Liver (tissue), 9 donors: Measurements from ENCODE around the gene DOCK1. TPM values are rescaled to one million over a fixed set of nuclear protein-coding genes. Genes with fewer than 3 reads are reported as not detected.

Experiments used
- DNase-seq: peaks from one replicate; pipeline ENCODE4 v3.0.0-alpha.2; 2017; ENCODE audit warnings: low spot score
- H3K27ac ChIP-seq, 2 donors: one replicate each; pipeline ENCODE4 v1.7.0; 2013; ENCODE audit warnings: inconsistent platforms in 2 of 2, low read length in 2 of 2, control low read depth in 1 of 2, low read depth in 1 of 2, mild to moderate bottlenecking in 1 of 2
- H3K27me3 ChIP-seq, 4 donors: one replicate each; pipeline versions ENCODE4 v1.6.1 to v1.7.0; 2013; ENCODE audit warnings: low read length in 3 of 4, inconsistent platforms in 1 of 4, mild to moderate bottlenecking in 1 of 4, moderate library complexity in 1 of 4; ENCODE audit not compliant: control insufficient read depth in 4 of 4, insufficient read depth in 4 of 4
- H3K36me3 ChIP-seq, 4 donors: one replicate each; pipeline versions ENCODE4 v1.6.1 to v1.7.0; 2013; ENCODE audit warnings: low read length in 3 of 4, mild to moderate bottlenecking in 3 of 4, low read depth in 1 of 4, moderate library complexity in 1 of 4; ENCODE audit not compliant: control insufficient read depth in 4 of 4, insufficient read depth in 3 of 4
- H3K4me1 ChIP-seq, 4 donors: one replicate each; pipeline versions ENCODE4 v1.6.1 to v1.7.0; 2013; ENCODE audit warnings: low read length in 3 of 4, mild to moderate bottlenecking in 3 of 4, moderate library complexity in 1 of 4; ENCODE audit not compliant: control insufficient read depth in 4 of 4, insufficient read depth in 4 of 4
- H3K4me3 ChIP-seq, 3 donors: one replicate each; pipeline versions ENCODE4 v1.6.1 to v1.7.0; 2013; ENCODE audit warnings: low read length in 3 of 3, control low read depth in 1 of 3, low read depth in 1 of 3, mild to moderate bottlenecking in 1 of 3
- H3K9ac ChIP-seq, 2 donors: one replicate each; pipeline ENCODE4 v1.7.0; 2013; ENCODE audit warnings: low read length in 2 of 2, mild to moderate bottlenecking in 2 of 2, moderate library complexity in 2 of 2, control low read depth in 1 of 2, low read depth in 1 of 2
- H3K9me3 ChIP-seq, 4 donors: one replicate each; pipeline versions ENCODE4 v1.6.1 to v1.7.0; 2013; ENCODE audit warnings: low read length in 3 of 4; ENCODE audit not compliant: control insufficient read depth in 4 of 4
- EGR1 ChIP-seq, 2 donors: IDR thresholded peaks; 2 replicates each; pipeline ENCODE4 v1.6.1; 2016 to 2018; ENCODE audit warnings: antibody characterized with exemption in 2 of 2, low read depth in 2 of 2
- FOXA1 ChIP-seq: IDR thresholded peaks from 2 replicates; pipeline ENCODE4 v1.6.1; 2016; ENCODE audit warnings: antibody characterized with exemption
- FOXA2 ChIP-seq: IDR thresholded peaks from 2 replicates; pipeline ENCODE4 v1.6.1; 2016; ENCODE audit warnings: antibody characterized with exemption
- HNF4A ChIP-seq, 2 donors: conservative IDR thresholded peaks; 2 replicates each; pipeline ENCODE4 v1.6.1; 2016; ENCODE audit warnings: antibody characterized with exemption in 2 of 2, mild to moderate bottlenecking in 2 of 2
- HNF4G ChIP-seq: IDR thresholded peaks from 2 replicates; pipeline ENCODE4 v1.6.1; 2016; ENCODE audit warnings: antibody characterized with exemption
- JUND ChIP-seq, 2 donors: IDR thresholded peaks; 2 replicates each; pipeline ENCODE4 v1.6.1; 2016; ENCODE audit warnings: antibody characterized with exemption in 2 of 2
- NR2F2 ChIP-seq: IDR thresholded peaks from 2 replicates; pipeline ENCODE4 v1.6.1; 2016; ENCODE audit warnings: antibody characterized with exemption
- RAD21 ChIP-seq, 2 donors: IDR thresholded peaks; 2 replicates each; pipeline ENCODE4 v1.6.1; 2016; ENCODE audit warnings: antibody characterized with exemption in 2 of 2, mild to moderate bottlenecking in 2 of 2
- RXRA ChIP-seq, 2 donors: IDR thresholded peaks; 2 replicates each; pipeline ENCODE4 v1.6.1; 2017 to 2018; ENCODE audit warnings: antibody characterized with exemption in 2 of 2, mild to moderate bottlenecking in 1 of 2
- SP1 ChIP-seq: IDR thresholded peaks from 2 replicates; pipeline ENCODE4 v1.6.1; 2018; ENCODE audit warnings: antibody characterized with exemption, mild to moderate bottlenecking
- TAF1 ChIP-seq: conservative IDR thresholded peaks from 2 replicates; pipeline ENCODE4 v1.6.1; 2016; ENCODE audit warnings: antibody characterized with exemption, mild to moderate bottlenecking
- YY1 ChIP-seq: IDR thresholded peaks from 2 replicates; pipeline ENCODE4 v1.6.1; 2016; ENCODE audit warnings: antibody characterized with exemption, mild to moderate bottlenecking
- WGBS: extraction: QIAGEN DNeasy Blood & Tissue Kit; methylation state at CpG from one replicate; pipeline ENCODE4 v1.1.7; 2013; 5-methylcytosine and 5-hydroxymethylcytosine counted together
- polyA plus RNA-seq, 2 donors: library from polyadenylated mRNA; stranded (reverse) in 1 of 2; unstranded in 1 of 2; fragments of 200-250 nt in 1 of 2; fragments of >200 nt in 1 of 2; fragmentation: Nextera tagmentation in 1 of 2; extraction: Ambion mirVana in 1 of 2; gene quantifications; one replicate each; pipeline versions ENCODE4 v1.2.1 to v1.2.3, GENCODE V29; 2013 to 2015
- total RNA-seq, 2 donors: library from RNA; depleted of rRNA; stranded (reverse); fragments of >200 nt; gene quantifications; one replicate each; pipeline ENCODE4 v1.2.3, GENCODE V29; 2014
- TF ChIP-seq, protein P1 (sequence below): IDR thresholded peaks from 2 replicates; pipeline ENCODE4 v1.6.1; 2016; ENCODE audit warnings: antibody characterized with exemption
- TF ChIP-seq, protein P2 (sequence below): IDR thresholded peaks from 2 replicates; pipeline ENCODE4 v1.6.1; 2016; ENCODE audit warnings: antibody characterized with exemption, mild to moderate bottlenecking
- TF ChIP-seq, protein P3 (sequence below): IDR thresholded peaks from 2 replicates; pipeline ENCODE4 v1.6.1; 2016; ENCODE audit warnings: antibody characterized with exemption
- donor health status: healthy.
- donor health status: healthy.
- donor health status: healthy.
- donor health status: healthy.
- donor health status: healthy.

DOCK1 gene
- total and polyA plus RNA-seq, 4 donors = 3.8 to 28.8 (median 9.1) TPM

DNA sequence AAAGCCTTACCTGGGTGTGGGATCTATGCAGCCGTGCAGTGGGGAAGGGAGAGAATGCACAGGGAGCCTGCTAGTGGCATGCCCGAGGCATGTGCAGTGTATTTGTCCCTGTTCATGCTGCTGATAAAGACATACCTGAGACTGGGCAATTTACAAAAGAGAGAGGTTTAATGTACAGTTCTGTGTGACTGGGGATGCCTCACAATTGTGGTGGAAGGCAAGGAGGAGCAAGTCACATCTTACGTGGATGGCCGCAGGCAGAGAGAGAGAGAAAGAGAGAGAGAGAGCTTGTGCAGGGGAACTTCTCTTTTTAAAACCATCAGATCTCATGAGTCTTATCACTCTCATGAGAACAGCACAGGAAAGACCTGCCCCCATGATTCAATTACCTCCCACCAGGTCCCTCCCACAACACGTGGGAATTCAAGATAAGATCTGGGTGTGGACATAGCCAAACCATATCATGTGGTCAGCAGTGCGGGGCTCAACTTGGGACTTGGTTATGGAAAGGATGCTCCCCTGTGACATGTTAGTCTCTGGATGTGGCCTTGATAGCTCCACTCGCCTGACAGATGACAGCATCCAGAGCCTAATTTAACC is 128.9 kb downstream of the DOCK1 start:
- no peak overlapping the region for H3K27ac ChIP-seq
- WGBS = 86% methylated on average over 7 of the region's 7 CpGs
- no peaks in the 10 kb centered on the region for H3K27me3 ChIP-seq
- TF ChIP-seq, protein P1, sequence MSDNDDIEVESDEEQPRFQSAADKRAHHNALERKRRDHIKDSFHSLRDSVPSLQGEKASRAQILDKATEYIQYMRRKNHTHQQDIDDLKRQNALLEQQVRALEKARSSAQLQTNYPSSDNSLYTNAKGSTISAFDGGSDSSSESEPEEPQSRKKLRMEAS = no peak
- TF ChIP-seq FOXA1 = no peak
- no peak for TF ChIP-seq HNF4G
- TF ChIP-seq, protein P2, sequence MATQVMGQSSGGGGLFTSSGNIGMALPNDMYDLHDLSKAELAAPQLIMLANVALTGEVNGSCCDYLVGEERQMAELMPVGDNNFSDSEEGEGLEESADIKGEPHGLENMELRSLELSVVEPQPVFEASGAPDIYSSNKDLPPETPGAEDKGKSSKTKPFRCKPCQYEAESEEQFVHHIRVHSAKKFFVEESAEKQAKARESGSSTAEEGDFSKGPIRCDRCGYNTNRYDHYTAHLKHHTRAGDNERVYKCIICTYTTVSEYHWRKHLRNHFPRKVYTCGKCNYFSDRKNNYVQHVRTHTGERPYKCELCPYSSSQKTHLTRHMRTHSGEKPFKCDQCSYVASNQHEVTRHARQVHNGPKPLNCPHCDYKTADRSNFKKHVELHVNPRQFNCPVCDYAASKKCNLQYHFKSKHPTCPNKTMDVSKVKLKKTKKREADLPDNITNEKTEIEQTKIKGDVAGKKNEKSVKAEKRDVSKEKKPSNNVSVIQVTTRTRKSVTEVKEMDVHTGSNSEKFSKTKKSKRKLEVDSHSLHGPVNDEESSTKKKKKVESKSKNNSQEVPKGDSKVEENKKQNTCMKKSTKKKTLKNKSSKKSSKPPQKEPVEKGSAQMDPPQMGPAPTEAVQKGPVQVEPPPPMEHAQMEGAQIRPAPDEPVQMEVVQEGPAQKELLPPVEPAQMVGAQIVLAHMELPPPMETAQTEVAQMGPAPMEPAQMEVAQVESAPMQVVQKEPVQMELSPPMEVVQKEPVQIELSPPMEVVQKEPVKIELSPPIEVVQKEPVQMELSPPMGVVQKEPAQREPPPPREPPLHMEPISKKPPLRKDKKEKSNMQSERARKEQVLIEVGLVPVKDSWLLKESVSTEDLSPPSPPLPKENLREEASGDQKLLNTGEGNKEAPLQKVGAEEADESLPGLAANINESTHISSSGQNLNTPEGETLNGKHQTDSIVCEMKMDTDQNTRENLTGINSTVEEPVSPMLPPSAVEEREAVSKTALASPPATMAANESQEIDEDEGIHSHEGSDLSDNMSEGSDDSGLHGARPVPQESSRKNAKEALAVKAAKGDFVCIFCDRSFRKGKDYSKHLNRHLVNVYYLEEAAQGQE = no peak
- no peak for TF ChIP-seq TAF1
- TF ChIP-seq YY1 = no peak
- no peak for TF ChIP-seq EGR1 (IDR thresholded peaks at IDR 0.05; ENCODE audit: low read depth in 2 of 2)
- no peak for TF ChIP-seq SP1
- TF ChIP-seq FOXA2 = no peak
- TF ChIP-seq, protein P3, sequence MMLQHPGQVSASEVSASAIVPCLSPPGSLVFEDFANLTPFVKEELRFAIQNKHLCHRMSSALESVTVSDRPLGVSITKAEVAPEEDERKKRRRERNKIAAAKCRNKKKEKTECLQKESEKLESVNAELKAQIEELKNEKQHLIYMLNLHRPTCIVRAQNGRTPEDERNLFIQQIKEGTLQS = no peak
- no peak for TF ChIP-seq JUND (IDR thresholded peaks at IDR 0.05)
- no peaks in the 10 kb centered on the region for H3K9me3 ChIP-seq
- no peaks in the 10 kb centered on the region for H3K4me1 ChIP-seq
- H3K9ac ChIP-seq = no peak overlapping the region
- H3K4me3 ChIP-seq = no peak overlapping the region
- DNase-seq = no peak
- H3K36me3 ChIP-seq = peaks cover 5 to 57% (median 31%) of the 10 kb centered on the region in 4 donors

DNA sequence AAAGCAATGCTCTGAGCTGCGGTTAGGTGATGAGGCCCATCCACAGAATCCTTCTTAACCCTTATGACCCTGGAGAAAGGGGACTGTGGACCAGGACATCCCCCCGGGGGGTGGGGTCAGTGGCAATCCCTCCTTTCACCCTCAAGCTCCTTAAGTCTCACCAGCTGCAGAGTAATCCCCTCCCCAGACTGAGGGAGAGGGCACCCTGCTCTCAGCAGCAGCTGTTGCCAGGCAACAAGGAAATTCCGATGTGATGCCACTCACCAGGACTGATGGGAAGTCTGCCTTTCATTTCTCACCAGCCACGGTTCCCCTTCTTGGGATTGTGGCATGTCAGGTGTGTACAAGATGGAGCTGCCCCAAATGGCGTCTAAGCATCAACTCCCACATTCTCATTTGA is 129.6 kb downstream of the DOCK1 start:
- 97% methylated on average over 5 of the region's 5 CpGs for WGBS
- Histone ChIP-seq H3K4me1 (no peaks in the 10 kb centered on the region), H3K36me3 (peaks cover 1 to 61% (median 32%) of the 10 kb centered on the region in 4 donors)

DNA sequence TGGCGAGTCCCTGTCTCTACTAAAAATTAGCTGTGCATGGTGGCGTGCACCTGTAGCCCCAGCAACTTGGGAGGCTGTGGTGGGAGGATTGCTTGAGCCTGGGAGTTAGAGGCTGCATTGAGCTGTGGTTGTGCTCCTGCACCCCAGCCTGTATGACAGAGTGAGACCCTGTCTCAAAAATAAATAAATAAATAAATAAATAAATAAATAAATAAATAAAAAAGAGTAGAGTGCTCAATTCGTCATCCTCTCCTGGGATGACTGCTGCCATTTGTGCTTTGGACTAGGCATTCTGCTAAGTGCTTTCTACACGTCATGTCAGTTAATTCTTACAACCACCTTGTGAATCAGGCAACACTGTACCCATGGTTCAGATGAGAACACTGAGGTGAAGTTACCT is 130.6 kb downstream of the DOCK1 start:
- 95% methylated on average over 4 of the region's 4 CpGs for WGBS
- H3K27me3 ChIP-seq = no peaks in the 10 kb centered on the region
- H3K4me1 ChIP-seq = no peaks in the 10 kb centered on the region
- peaks cover 1 to 62% (median 33%) of the 10 kb centered on the region in 4 donors for H3K36me3 ChIP-seq
- H3K9me3 ChIP-seq = no peaks in the 10 kb centered on the region
- no peak overlapping the region for H3K27ac ChIP-seq
- no peak for TF ChIP-seq YY1
- H3K9ac ChIP-seq = no peak overlapping the region
- DNase-seq = peak; percentile 5
- H3K4me3 ChIP-seq = no peak overlapping the region

More for the DNA sequence above, 129.6 kb downstream of the DOCK1 start:
- H3K9me3 ChIP-seq = no peaks in the 10 kb centered on the region
- H3K4me3 ChIP-seq = no peak overlapping the region
- TF ChIP-seq HNF4G (no peak), EGR1 (IDR thresholded peaks at IDR 0.05; ENCODE audit: low read depth in 2 of 2) (no peak), JUND (IDR thresholded peaks at IDR 0.05) (no peak), FOXA1 (no peak), RXRA (IDR thresholded peaks at IDR 0.05) (no peak), FOXA2 (no peak), HNF4A (conservative IDR thresholded peaks at IDR 0.05) (no peak), YY1 (no peak), RAD21 (IDR thresholded peaks at IDR 0.05) (no peak), NR2F2 (no peak)
- no peak overlapping the region for H3K9ac ChIP-seq
- no peak for DNase-seq
- no peaks in the 10 kb centered on the region for H3K27me3 ChIP-seq
- no peak overlapping the region for H3K27ac ChIP-seq
